SK-N-SH treated with all-trans-retinoic acid at 6 μM for 48 hours (cell line): ENCODE results near the gene BBS1.

Experiments used
- ATAC-seq: fragments of 200-7000 bp; cut with Tn5 transposase; 3 replicates; pipeline ENCODE4 v1.9.1; 2020; ENCODE audit warnings: mild to moderate bottlenecking, moderate library complexity
- ARNTL ChIP-seq: fragments of 450-650 bp; formaldehyde crosslinking; IDR thresholded peaks from 2 replicates; pipeline ENCODE4 v1.5.0; 2020; ENCODE audit warnings: low read depth, mild to moderate bottlenecking, moderate library complexity, borderline replicate concordance
- BACH2 ChIP-seq: fragments of 250-450 bp; sonication (Bioruptor Pico); IDR thresholded peaks from 2 replicates; pipeline ENCODE4 v1.9.0; 2021; ENCODE audit warnings: mild to moderate bottlenecking, borderline replicate concordance
- CSRNP3 ChIP-seq: fragments of 250-450 bp; sonication (Bioruptor Pico); IDR thresholded peaks from 2 replicates; pipeline ENCODE4 v1.5.1; 2021; ENCODE audit warnings: mild to moderate bottlenecking, moderate library complexity
- ESRRG ChIP-seq: fragments of 250-450 bp; sonication (Bioruptor Pico); IDR thresholded peaks from 2 replicates; pipeline ENCODE4 v1.6.1; 2021; ENCODE audit warnings: mild to moderate bottlenecking
- ISL1 ChIP-seq: fragments of 250-450 bp; sonication (Bioruptor Pico); IDR thresholded peaks from 2 replicates; pipeline ENCODE4 v2.1.2; 2022; ENCODE audit warnings: mild to moderate bottlenecking, moderate library complexity
- PATZ1 ChIP-seq: fragments of 250-450 bp; sonication (Bioruptor Pico); IDR thresholded peaks from 2 replicates; pipeline ENCODE4 v1.8.0; 2020; ENCODE audit warnings: mild to moderate bottlenecking, moderate library complexity, borderline replicate concordance
- POU6F1 ChIP-seq: fragments of 250-450 bp; sonication (Bioruptor Pico); IDR thresholded peaks from 2 replicates; pipeline ENCODE4 v1.8.0; 2021; ENCODE audit warnings: low read depth, mild to moderate bottlenecking, moderate library complexity, borderline replicate concordance
- PPARA ChIP-seq: fragments of 250-450 bp; sonication (Bioruptor Pico); IDR thresholded peaks from 2 replicates; pipeline ENCODE4 v1.5.0; 2020; ENCODE audit warnings: mild to moderate bottlenecking, borderline replicate concordance
- RARB ChIP-seq: fragments of 250-450 bp; sonication (Bioruptor Pico); IDR thresholded peaks from 2 replicates; pipeline ENCODE4 v1.8.0; 2021; ENCODE audit warnings: mild to moderate bottlenecking, moderate library complexity
- TOX ChIP-seq: fragments of 250-450 bp; sonication (Bioruptor Pico); IDR thresholded peaks from 2 replicates; pipeline ENCODE4 v1.8.0; 2021; ENCODE audit warnings: mild to moderate bottlenecking, moderate library complexity, borderline replicate concordance
- TSHZ2 ChIP-seq: fragments of 250-450 bp; sonication (Bioruptor Pico); IDR thresholded peaks from 2 replicates; pipeline ENCODE4 v1.5.0; 2020; ENCODE audit warnings: mild to moderate bottlenecking, moderate library complexity
- ZFP3 ChIP-seq: fragments of 250-450 bp; sonication (Bioruptor Pico); IDR thresholded peaks from 2 replicates; pipeline ENCODE4 v1.5.0; 2020; ENCODE audit warnings: mild to moderate bottlenecking, moderate library complexity
- ZFP30 ChIP-seq: fragments of 450-650 bp; formaldehyde crosslinking; IDR thresholded peaks from 2 replicates; pipeline ENCODE4 v1.5.0; 2022; ENCODE audit warnings: mild to moderate bottlenecking, moderate library complexity
- ZNF565 ChIP-seq: fragments of 450-650 bp; formaldehyde crosslinking; conservative IDR thresholded peaks from 2 replicates; pipeline ENCODE4 v1.5.0; 2020; ENCODE audit warnings: low read depth, mild to moderate bottlenecking, moderate library complexity
- ZNF70 ChIP-seq: fragments of 450-650 bp; formaldehyde crosslinking; IDR thresholded peaks from 2 replicates; pipeline ENCODE4 v1.5.0; 2020; ENCODE audit warnings: mild to moderate bottlenecking, moderate library complexity
- ZNF8 ChIP-seq: fragments of 450-650 bp; formaldehyde crosslinking; IDR thresholded peaks from 2 replicates; pipeline ENCODE4 v1.5.0; 2020; ENCODE audit warnings: mild to moderate bottlenecking, moderate library complexity

The BBS1 gene

GRCh38 chr11:66480117-66480938 is 30.1 kb upstream of the BBS1 start, which contains the start of gene DPP3 (continued):
- TF ChIP-seq PPARA: no peak
- no peak for TF ChIP-seq ZNF8 (CRISPR knock-in tag)
- TF ChIP-seq ARNTL (CRISPR knock-in tag): peak; percentile 36; the same call in 1 of the 2 replicates
- TF ChIP-seq TOX (CRISPR knock-in tag): no peak
- peak; percentile 59; the same call in 1 of the 2 replicates for TF ChIP-seq PATZ1 (CRISPR knock-in tag)

GRCh38 chr11:66484806-66485380 is 25.5 kb upstream of the BBS1 start:
- no peak for ATAC-seq
- no peak for TF ChIP-seq TSHZ2
- no peak for TF ChIP-seq ZNF70 (CRISPR knock-in tag)
- TF ChIP-seq, all 23 proteins: peak for 0

- no peak for TF ChIP-seq BACH2 (CRISPR knock-in tag)
- TF ChIP-seq ESRRG (CRISPR knock-in tag): no peak
- TF ChIP-seq POU6F1 (CRISPR knock-in tag): no peak
- TF ChIP-seq ZFP30 (CRISPR knock-in tag): no peak
- TF ChIP-seq ZNF70 (CRISPR knock-in tag): no peak
- no peak for TF ChIP-seq RARB (CRISPR knock-in tag)
- TF ChIP-seq ARNTL (CRISPR knock-in tag): no peak
- no peak for TF ChIP-seq ZNF565 (CRISPR knock-in tag)
- TF ChIP-seq PATZ1 (CRISPR knock-in tag): no peak
- TF ChIP-seq ZFP3 (CRISPR knock-in tag): no peak
- no peak for TF ChIP-seq PPARA
- no peak for TF ChIP-seq ISL1 (CRISPR knock-in tag)
- ATAC-seq: no peak
These were observed 21.5 kb upstream of the BBS1 start for GRCh38 chr11:66488957-66489356.

GRCh38 chr11:66489636-66490035 is 20.8 kb upstream of the BBS1 start:
- ATAC-seq: no peak
- TF ChIP-seq CSRNP3 (CRISPR knock-in tag) (no peak), POU6F1 (CRISPR knock-in tag) (no peak), ZFP30 (CRISPR knock-in tag) (no peak), ZNF565 (CRISPR knock-in tag) (no peak), ZNF70 (CRISPR knock-in tag) (no peak), ESRRG (CRISPR knock-in tag) (no peak), PATZ1 (CRISPR knock-in tag) (no peak), BACH2 (CRISPR knock-in tag) (no peak)
